ENCODE results near the gene TXNRD2.

TXNRD2 gene

GRCh38 chr22:19941365-19942082 lies at the start of gene TXNRD2, which contains the start of gene COMT:
Gene TXNRD2, minus strand, starts transcription at chr22:19941818. Its CDS starts 15 bp downstream, at chr22:19941803.
Gene COMT, plus strand, starts transcription at chr22:19941772. Its CDS starts 20,755 bp downstream, at chr22:19962527.
- peak in 1 of 2 donors; percentile 49 for DNase-seq (ENCODE audit: low read depth in 2 of 2)

DNA sequence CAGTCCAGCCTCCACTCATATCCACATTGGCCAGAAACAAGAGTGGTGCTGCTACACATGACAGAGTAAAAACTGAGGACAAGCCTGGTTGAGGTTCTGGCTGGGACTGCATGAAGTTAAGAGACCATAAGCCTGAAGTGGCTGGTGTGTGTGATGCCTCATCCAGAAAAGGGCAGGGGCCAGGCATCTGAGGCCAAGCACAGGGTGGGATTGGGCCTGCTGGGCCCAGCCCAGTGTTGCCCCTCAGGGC lies 49.7 kb upstream of the TXNRD2 start:
- no peak for DNase-seq (ENCODE audit: low read depth in 2 of 2)

GRCh38 chr22:19990609-19991394 lies 49.2 kb upstream of the TXNRD2 start:
- DNase-seq (ENCODE audit: low read depth in 2 of 2) = no peak

- DNase-seq (ENCODE audit: low read depth in 2 of 2) = no peak
These were observed 48.6 kb upstream of the TXNRD2 start for GRCh38 chr22:19990188-19990587.

GRCh38 chr22:19989725-19990067 lies 48.1 kb upstream of the TXNRD2 start:
- no peak for DNase-seq (ENCODE audit: low read depth in 2 of 2)

GRCh38 chr22:19988965-19989724 lies 47.5 kb upstream of the TXNRD2 start:
- DNase-seq (ENCODE audit: low read depth in 2 of 2) = no peak

- DNase-seq (ENCODE audit: low read depth in 2 of 2) = no peak
These were observed 46.8 kb upstream of the TXNRD2 start for GRCh38 chr22:19988331-19988808.

DNA sequence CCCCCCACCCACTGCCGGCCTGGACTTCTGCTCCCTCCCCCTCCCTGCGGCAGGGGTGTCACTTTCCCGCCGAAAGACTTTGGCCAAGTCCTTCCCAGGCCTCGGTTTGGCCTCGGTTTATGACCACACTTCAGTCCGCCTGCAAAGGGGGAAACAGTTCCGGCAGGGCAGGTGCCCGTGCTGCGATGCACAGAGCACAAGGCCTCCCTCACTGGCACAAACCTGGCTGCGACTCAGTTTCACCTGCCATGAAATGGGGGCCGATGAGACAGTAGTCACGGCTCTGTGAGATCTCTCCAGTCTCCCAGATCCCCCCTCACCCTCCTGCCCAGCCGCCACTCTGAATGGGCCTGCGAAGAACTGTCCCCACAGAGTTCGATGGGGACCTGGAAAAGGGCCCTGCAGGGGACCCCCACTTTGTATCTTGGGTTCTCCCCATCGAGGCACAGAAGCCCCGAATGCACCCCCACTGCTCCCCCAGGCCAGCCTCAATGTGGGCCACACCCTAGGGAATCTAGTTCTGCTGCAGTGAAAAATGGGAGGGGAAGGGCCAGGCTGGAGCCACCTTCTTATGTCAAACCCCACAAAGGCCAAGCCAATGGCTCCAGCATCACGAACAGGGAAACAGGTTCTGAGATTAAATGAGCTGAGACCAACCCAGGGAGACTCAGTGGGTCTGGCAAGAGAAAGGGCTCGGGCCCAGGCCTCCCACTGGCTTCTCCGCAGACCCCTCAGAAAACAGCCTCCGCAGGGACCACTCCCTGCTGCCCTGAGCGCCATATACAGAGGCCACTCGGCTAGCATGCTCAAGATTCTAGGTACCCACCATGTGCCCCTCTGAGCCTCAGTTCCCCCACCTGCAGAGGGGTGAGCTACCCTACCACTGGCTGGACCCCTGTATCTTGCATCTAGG lies 46.0 kb upstream of the TXNRD2 start:
- no peak for DNase-seq (ENCODE audit: low read depth in 2 of 2)

DNA sequence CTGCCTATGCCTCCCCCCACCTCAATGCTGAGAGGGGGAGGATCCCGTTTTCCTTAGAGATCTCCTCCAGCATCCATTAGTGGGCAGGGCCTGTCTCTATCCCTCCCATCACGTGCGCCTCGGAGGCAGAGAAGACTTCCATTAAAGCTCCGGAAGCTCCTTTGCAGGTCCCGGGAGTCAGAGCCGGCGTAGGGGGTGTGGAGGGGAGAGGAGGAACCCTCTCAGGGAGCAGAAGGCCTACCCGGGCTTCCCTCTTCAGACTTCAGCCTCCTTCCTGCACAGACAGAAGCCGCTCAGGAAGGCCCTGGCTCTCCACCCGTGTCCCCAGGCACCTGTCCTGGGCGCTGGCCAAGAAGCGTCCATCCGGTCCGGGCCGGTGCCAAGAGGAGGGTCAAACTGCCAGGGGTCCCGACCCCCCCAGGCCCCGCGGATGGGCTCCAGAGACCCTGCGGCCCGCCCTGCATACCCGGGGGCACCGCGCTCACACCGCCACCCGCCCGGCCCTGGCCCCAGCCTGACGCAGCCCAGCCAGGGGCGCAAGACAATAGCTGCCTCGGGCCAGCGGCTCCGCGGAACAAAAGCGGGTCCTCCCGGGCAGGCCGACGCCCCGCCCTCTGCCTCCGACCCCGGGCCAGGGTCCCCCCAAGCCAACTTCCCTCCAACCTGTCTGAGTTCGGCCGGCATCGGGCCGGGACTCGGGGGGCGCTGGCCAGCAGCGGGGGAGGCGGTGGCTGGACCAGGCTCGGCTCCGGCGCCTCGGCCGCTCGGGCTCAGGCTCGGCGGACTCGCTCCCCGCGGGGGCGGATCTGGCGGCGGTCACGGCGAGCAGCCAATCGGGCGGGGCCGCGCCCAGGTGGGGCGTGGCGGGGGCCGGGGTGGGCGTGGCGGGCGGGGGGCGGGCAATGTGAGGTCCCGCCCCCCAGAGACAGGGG lies 45.1 kb upstream of the TXNRD2 start:
- peak; percentile 14 to 43 for DNase-seq (ENCODE audit: low read depth in 2 of 2)

GRCh38 chr22:19986011-19986409 lies 44.4 kb upstream of the TXNRD2 start:
- no peak for DNase-seq (ENCODE audit: low read depth in 2 of 2)

- no peak for DNase-seq (ENCODE audit: low read depth in 2 of 2)
These were observed 43.5 kb upstream of the TXNRD2 start for GRCh38 chr22:19984851-19985811.

- DNase-seq (ENCODE audit: low read depth in 2 of 2) = no peak
These were observed 42.7 kb upstream of the TXNRD2 start for GRCh38 chr22:19984201-19984753.

GRCh38 chr22:19983741-19984140 lies 42.1 kb upstream of the TXNRD2 start:
- DNase-seq (ENCODE audit: low read depth in 2 of 2) = no peak

DNA sequence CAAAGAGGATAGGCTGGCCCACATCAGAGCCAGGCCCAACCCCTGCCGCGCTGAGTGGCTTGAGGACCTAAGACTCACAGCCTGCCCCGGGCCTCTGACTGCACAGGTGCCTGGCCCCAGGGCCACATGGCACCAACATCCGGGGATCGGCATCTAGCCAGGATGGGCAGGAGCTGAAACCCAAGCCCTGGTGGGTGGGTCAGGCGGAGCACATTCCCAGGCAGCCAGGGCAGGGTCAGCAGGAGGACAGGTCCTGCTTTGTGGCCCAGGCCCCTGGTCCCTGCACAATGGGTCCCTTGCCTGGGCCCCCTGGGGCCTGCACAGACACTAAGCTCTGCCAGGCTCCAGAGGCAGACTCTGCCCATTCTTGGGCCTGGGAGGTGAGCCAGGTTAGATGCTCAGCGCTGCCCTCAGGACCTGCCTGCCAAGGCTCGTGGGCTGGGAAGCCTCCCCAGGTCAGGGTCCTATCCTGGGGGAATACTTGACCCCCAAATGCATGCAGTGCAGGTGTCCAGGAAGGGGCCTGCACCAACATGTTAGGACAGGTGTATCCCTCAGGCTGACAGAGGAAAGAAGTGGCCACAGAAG lies 41.5 kb upstream of the TXNRD2 start:
- DNase-seq (ENCODE audit: low read depth in 2 of 2) = no peak

- DNase-seq (ENCODE audit: low read depth in 2 of 2) = no peak
These were observed 40.6 kb upstream of the TXNRD2 start for GRCh38 chr22:19981961-19982920.

- DNase-seq (ENCODE audit: low read depth in 2 of 2) = no peak
These were observed 39.7 kb upstream of the TXNRD2 start for GRCh38 chr22:19981171-19981960.
